Tibial artery (tissue), 4 donors: ENCODE data around the gene IL15RA.

Experiments
- DNase-seq, 2 donors: peaks; one replicate each; pipeline ENCODE4 v3.0.0-alpha.2; 2019
- H3K27ac ChIP-seq, 2 donors: fragments of 200-600 bp; sonication (generic) in 1 of 2; 1 replicate in 1 of 2; 2 replicates in 1 of 2; pipeline ENCODE4 v1.5.1; 2018 to 2019; ENCODE audit warnings: mild to moderate bottlenecking in 1 of 2
- H3K27me3 ChIP-seq, 2 donors: fragments of 200-600 bp; sonication (generic) in 1 of 2; one replicate each; pipeline versions ENCODE4 v1.5.1 to v1.6.0; 2016 to 2019
- H3K36me3 ChIP-seq, 3 donors: fragments of 200-600 bp; sonication (generic) in 2 of 3; one replicate each; pipeline ENCODE4 v1.5.1; 2016 to 2019; ENCODE audit warnings: mild to moderate bottlenecking in 2 of 3
- H3K4me1 ChIP-seq, 4 donors: fragments of 200-600 bp; sonication (generic) in 2 of 4; 1 replicate in 3 of 4; 2 replicates in 1 of 4; pipeline ENCODE4 v1.5.1; 2016 to 2019
- H3K4me3 ChIP-seq, 2 donors: fragments of 200-600 bp; sonication (generic) in 1 of 2; 1 replicate in 1 of 2; 2 replicates in 1 of 2; pipeline ENCODE4 v1.5.1; 2018 to 2019; ENCODE audit warnings: mild to moderate bottlenecking in 2 of 2
- H3K9me3 ChIP-seq, 3 donors: fragments of 200-600 bp; sonication (generic) in 1 of 3; one replicate each; pipeline ENCODE4 v1.5.1; 2016 to 2019
- CTCF ChIP-seq, 2 experiments: fragments of 200-600 bp in 1 of 2; fragments of 450-650 bp in 1 of 2; IDR thresholded peaks; one replicate each; pipeline ENCODE4 v1.5.1; 2017 to 2019; ENCODE audit warnings: antibody characterized with exemption in 2 of 2, mild to moderate bottlenecking in 1 of 2, moderate library complexity in 1 of 2
- intact Hi-C: fragments of 100-400 bp; cut with DNase I; formaldehyde crosslinking; loops from one replicate; pipeline ENCODE4 v1.15.0; 2023; ENCODE audit warnings: low total_unique reads

The IL15RA gene

DNA sequence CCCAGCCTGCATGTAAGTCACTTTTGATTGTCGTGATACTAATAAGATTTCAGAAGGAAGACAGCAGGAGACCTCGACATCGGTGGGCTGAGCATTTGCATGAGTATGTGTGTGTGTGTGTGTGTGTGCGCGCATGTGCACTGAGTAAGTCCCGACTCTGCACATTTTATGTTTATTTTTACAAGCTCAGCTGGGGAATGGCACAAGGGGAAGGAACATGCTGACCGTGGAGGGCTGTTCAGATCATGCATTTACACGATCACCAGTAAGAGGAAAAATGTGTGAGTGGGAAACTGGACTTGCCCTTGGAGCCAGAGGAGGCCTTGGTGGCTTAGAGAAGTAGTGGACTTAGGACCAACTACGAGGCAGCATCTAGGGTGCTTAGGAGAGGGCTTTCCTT lies 43.5 kb upstream of the IL15RA start:
- H3K27me3 ChIP-seq: no peaks in the 10 kb centered on the region
- no peaks in the 10 kb centered on the region for H3K4me1 ChIP-seq
- H3K27ac ChIP-seq: no peak overlapping the region
- DNase-seq: peak in 1 of 2 donors; percentile 46
- H3K4me3 ChIP-seq: no peak overlapping the region
- no peak for TF ChIP-seq CTCF (IDR thresholded peaks at IDR 0.05)
- intact Hi-C loops: no loop called here
- no peaks in the 10 kb centered on the region for H3K9me3 ChIP-seq
- H3K36me3 ChIP-seq: no peaks in the 10 kb centered on the region

DNA sequence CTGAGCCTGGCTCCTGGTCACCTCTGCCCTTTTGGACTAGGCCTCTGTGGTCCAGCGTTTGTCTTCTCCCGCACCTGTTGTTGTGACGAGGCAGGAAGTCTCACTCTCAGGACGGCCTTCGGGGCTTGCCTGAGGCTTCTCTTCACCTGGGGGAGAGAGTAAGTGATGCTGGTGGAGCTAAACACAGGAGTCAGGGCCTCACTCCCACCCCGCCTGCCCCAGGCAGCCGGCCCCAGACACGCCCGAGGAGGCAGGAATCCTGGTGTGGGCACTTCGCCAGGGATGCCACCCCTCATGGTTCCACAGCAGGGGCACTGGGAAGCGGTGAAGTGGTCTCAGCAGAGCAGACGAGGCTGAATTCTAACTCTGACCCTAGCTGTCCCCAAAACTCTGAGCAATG lies 42.5 kb upstream of the IL15RA start:
- Histone ChIP-seq H3K4me1 (no peaks in the 10 kb centered on the region), H3K27me3 (no peaks in the 10 kb centered on the region), H3K9me3 (no peaks in the 10 kb centered on the region), H3K4me3 (no peak overlapping the region), H3K36me3 (no peaks in the 10 kb centered on the region), H3K27ac (no peak overlapping the region)
- no peak for TF ChIP-seq CTCF (IDR thresholded peaks at IDR 0.05)
- intact Hi-C loops: no loop called here
- no peak for DNase-seq

DNA sequence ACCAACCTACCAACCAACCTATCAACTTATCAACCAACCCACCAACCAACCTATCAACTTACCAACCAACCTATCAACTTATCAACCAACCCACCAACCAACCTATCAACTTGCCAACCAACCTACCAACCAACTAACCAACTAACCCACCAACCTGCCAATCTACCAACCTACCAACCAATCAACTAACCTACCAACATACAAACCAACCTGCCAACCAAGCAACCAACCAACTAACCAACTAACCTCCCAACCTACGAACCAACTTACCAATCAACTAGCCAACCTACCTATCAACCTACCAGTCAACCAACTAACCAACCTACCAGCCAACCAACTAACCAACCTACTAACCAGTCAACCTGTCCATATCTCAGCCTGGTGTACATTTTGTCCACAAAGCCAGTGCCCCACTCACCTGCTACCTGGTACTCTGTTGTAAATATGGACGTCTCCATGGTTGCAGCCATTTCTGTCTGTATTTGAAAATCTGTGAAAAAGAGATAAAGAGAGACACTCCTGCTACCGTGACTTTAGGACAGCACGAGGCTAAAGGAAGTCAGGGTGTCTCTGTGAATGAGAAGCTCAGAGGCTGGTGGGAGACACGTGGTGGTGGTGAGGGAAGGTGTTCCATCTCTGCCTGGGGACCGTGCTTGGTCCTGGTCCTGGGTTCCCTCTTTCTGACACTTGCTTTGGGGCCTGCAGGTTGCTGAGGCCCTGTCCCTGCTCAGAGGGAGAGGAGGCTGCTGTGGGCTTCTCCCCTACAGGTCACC lies 41.9 kb upstream of the IL15RA start:
- no peak for DNase-seq
- Histone ChIP-seq H3K27ac (no peak overlapping the region), H3K4me3 (no peak overlapping the region), H3K4me1 (no peaks in the 10 kb centered on the region), H3K9me3 (no peaks in the 10 kb centered on the region), H3K36me3 (no peaks in the 10 kb centered on the region), H3K27me3 (no peaks in the 10 kb centered on the region)
- TF ChIP-seq CTCF (IDR thresholded peaks at IDR 0.05): no peak
- intact Hi-C loops: no loop called here

DNA sequence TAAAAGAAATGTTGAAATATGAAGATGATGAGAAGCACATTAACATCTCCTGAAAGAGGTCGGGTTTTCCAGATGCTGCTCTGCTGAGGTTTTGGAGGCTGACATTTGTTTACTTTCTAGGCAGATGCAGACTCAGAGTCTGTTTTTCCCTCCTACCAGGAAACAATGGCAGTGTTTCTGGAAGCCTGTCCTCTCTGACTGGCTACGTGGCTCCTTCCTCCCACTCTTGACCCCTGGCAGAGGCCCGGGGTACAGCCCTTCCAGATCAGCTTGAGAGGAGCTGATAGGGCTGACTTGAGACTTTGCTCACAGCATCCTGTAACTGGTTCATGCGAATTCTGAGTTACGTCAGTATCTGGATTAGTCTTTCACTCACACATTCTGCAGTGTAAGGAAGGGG lies 41.1 kb upstream of the IL15RA start:
- DNase-seq: no peak
- H3K27ac ChIP-seq: no peak overlapping the region
- H3K4me1 ChIP-seq: peaks cover 0 to 3% (median 0%) of the 10 kb centered on the region in 4 donors
- intact Hi-C loops: no loop called here
- TF ChIP-seq CTCF (IDR thresholded peaks at IDR 0.05): no peak
- no peaks in the 10 kb centered on the region for H3K27me3 ChIP-seq
- H3K9me3 ChIP-seq: no peaks in the 10 kb centered on the region
- no peaks in the 10 kb centered on the region for H3K36me3 ChIP-seq
- no peak overlapping the region for H3K4me3 ChIP-seq

DNA sequence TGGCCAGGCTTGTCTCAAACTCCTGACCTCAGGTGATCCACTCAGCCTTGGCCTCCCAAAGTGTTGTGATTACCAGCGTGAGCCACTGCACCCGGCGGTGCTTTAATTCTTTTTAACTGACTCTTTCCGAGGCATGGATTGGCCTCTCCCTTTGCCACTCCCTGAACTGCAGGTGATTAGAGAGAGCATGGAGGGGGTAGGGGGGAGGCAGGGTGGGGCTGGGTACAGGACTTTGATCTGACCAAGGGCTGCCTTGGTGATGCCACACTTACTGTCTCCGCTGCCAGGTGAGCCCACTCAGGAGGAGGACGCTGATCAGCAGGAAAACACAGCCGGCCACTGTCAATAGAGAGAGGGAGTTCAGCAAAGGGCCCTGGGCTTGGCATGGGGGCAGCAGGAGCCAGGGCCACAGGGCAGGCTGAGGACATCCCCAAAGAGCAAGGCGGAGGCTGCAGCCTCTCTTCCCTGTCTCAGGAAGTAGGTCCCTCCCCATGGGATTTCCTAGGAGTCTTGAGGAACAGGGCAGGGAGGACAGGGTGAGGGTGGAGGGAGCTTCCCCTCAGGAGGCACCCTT lies 40.5 kb upstream of the IL15RA start:
- Histone ChIP-seq H3K4me1 (peaks cover 0 to 3% (median 0%) of the 10 kb centered on the region in 4 donors), H3K9me3 (no peaks in the 10 kb centered on the region), H3K36me3 (no peaks in the 10 kb centered on the region), H3K4me3 (no peak overlapping the region), H3K27me3 (no peaks in the 10 kb centered on the region), H3K27ac (no peak overlapping the region)
- intact Hi-C loops: no loop called here
- TF ChIP-seq CTCF (IDR thresholded peaks at IDR 0.05): no peak
- DNase-seq: no peak
